Neuronal stem cell (in vitro differentiated cells): Measurements from ENCODE around the gene LONRF2. TPM values are rescaled to one million over a fixed set of nuclear protein-coding genes. Genes with fewer than 3 reads are reported as not detected.

ENCODE experiments used
- small RNA-seq: library from polyadenylated mRNA; stranded (forward); fragments of <200 nt; extraction: miRNeasy Mini kit (QIAGEN cat#:217004); gene quantifications from one replicate; pipeline ENCODE3, GENCODE V24; 2013; ENCODE audit not compliant: insufficient read depth

Gene LONRF2

Small RNA genes lying within 50 kb of the gene (small RNA-seq; reads per million reads assigned to genes)
- gene AC012493.2, result not detected
